B cell (primary cell): ENCODE data around the gene PARN.

Source experiments
- CTCF ChIP-seq: fragments of 200-600 bp; IDR thresholded peaks from one replicate; pipeline ENCODE4 v1.8.0; 2022; ENCODE audit warnings: antibody characterized with exemption, mild to moderate bottlenecking
- EZH2 ChIP-seq: IDR thresholded peaks from 2 replicates; pipeline ENCODE4 v1.6.1; 2012; ENCODE audit warnings: borderline replicate concordance, low read depth, mild to moderate bottlenecking, moderate library complexity, low read length; ENCODE audit not compliant: insufficient read depth, poor library complexity, severe bottlenecking

- TF ChIP-seq CTCF, result no peak
- no peak for TF ChIP-seq EZH2
Observed at GRCh38 chr16:14538604-14539003, 91.5 kb downstream of the PARN start.
